ENCODE results near the gene DCC.

The DCC gene

GRCh38 chr18:52722904-52723303, 382.9 kb downstream of the DCC start:
- DNase-seq (ENCODE audit: low read depth), result no peak

GRCh38 chr18:52723550-52723970, 383.6 kb downstream of the DCC start:
- no peak for TF ChIP-seq CTCF (IDR thresholded peaks at IDR 0.05; ENCODE audit: insufficient read depth, low read depth, low read length, missing control alignments)
- no peak for DNase-seq (ENCODE audit: low read depth)
- no peak overlapping the region for H3K4me3 ChIP-seq (ENCODE audit: low read depth, low read length)

More at GRCh38 chr18:52722904-52723303, 382.9 kb downstream of the DCC start:
- no peak overlapping the region for H3K4me3 ChIP-seq (ENCODE audit: low read depth, low read length)
- TF ChIP-seq CTCF (IDR thresholded peaks at IDR 0.05; ENCODE audit: insufficient read depth, low read depth, low read length, missing control alignments), result no peak

- no peak for DNase-seq (ENCODE audit: low read depth)
- H3K4me3 ChIP-seq (ENCODE audit: low read depth, low read length), result no peak overlapping the region
- TF ChIP-seq CTCF (IDR thresholded peaks at IDR 0.05; ENCODE audit: insufficient read depth, low read depth, low read length, missing control alignments), result no peak
These were observed 391.1 kb downstream of the DCC start for GRCh38 chr18:52730972-52731619.

- no peak overlapping the region for H3K4me3 ChIP-seq (ENCODE audit: low read depth, low read length)
- TF ChIP-seq CTCF (IDR thresholded peaks at IDR 0.05; ENCODE audit: insufficient read depth, low read depth, low read length, missing control alignments), result no peak
- no peak for DNase-seq (ENCODE audit: low read depth)
These were observed 398.9 kb downstream of the DCC start for GRCh38 chr18:52738946-52739345.

GRCh38 chr18:52746986-52747385, 407.0 kb downstream of the DCC start:
- no peak for DNase-seq (ENCODE audit: low read depth)
- no peak overlapping the region for H3K4me3 ChIP-seq (ENCODE audit: low read depth, low read length)
- TF ChIP-seq CTCF (IDR thresholded peaks at IDR 0.05; ENCODE audit: insufficient read depth, low read depth, low read length, missing control alignments), result no peak

GRCh38 chr18:52747869-52748268, 407.9 kb downstream of the DCC start:
- no peak overlapping the region for H3K4me3 ChIP-seq (ENCODE audit: low read depth, low read length)
- no peak for TF ChIP-seq CTCF (IDR thresholded peaks at IDR 0.05; ENCODE audit: insufficient read depth, low read depth, low read length, missing control alignments)
- no peak for DNase-seq (ENCODE audit: low read depth)

GRCh38 chr18:52748343-52748742, 408.3 kb downstream of the DCC start:
- H3K4me3 ChIP-seq (ENCODE audit: low read depth, low read length), result no peak overlapping the region
- TF ChIP-seq CTCF (IDR thresholded peaks at IDR 0.05; ENCODE audit: insufficient read depth, low read depth, low read length, missing control alignments), result no peak
- no peak for DNase-seq (ENCODE audit: low read depth)

Measured in GM12865 (cell line).